MM.1S (cell line): Measurements from ENCODE around the gene GCFC2.
"Not testable (repeated sequence)": the region's sequence is repeated elsewhere in the genome, so short reads cannot be mapped to it uniquely, and the experiment has no call there.

ENCODE experiments used
- DNase-seq: peaks from one replicate; pipeline ENCODE4 v3.0.0-alpha.2; 2015
- H2AFZ ChIP-seq: fragments of 300-600 bp; sonication (generic); 2 replicates; pipeline ENCODE4 v1.6.0; 2016; ENCODE audit warnings: antibody characterized with exemption, low read length
- H3F3A ChIP-seq: fragments of 300-600 bp; sonication (generic); 2 replicates; pipeline ENCODE4 v1.6.1; 2016; ENCODE audit warnings: mild to moderate bottlenecking, antibody characterized with exemption, low read length, moderate library complexity, mixed read lengths; ENCODE audit not compliant: insufficient read depth
- H3K27ac ChIP-seq: fragments of 300-600 bp; sonication (generic); 2 replicates; pipeline ENCODE4 v1.5.1; 2016; ENCODE audit warnings: mild to moderate bottlenecking, low read length
- H3K27me3 ChIP-seq: fragments of 300-600 bp; sonication (generic); replicated peaks from 2 replicates; pipeline ENCODE4 v1.6.0; 2016; ENCODE audit warnings: low read length; ENCODE audit not compliant: insufficient read depth
- H3K36me3 ChIP-seq: fragments of 300-600 bp; sonication (generic); replicated peaks from 2 replicates; pipeline ENCODE4 v1.6.1; 2016; ENCODE audit warnings: mild to moderate bottlenecking, low read length, mixed read lengths; ENCODE audit not compliant: insufficient read depth
- H3K4me1 ChIP-seq: fragments of 300-600 bp; sonication (generic); 2 replicates; pipeline ENCODE4 v1.6.1; 2016; ENCODE audit warnings: low read length, mixed read lengths
- H3K4me2 ChIP-seq: fragments of 300-600 bp; sonication (generic); 2 replicates; pipeline ENCODE4 v1.6.0; 2016; ENCODE audit warnings: low read depth, low read length
- H3K4me3 ChIP-seq: fragments of 300-600 bp; sonication (generic); 2 replicates; pipeline ENCODE4 v1.5.1; 2016; ENCODE audit warnings: low read length, mixed read lengths
- H3K79me2 ChIP-seq: fragments of 300-600 bp; sonication (generic); 2 replicates; pipeline ENCODE4 v1.6.1; 2016; ENCODE audit warnings: mixed run types, low read length, mixed read lengths
- H3K9ac ChIP-seq: fragments of 300-600 bp; sonication (generic); 2 replicates; pipeline ENCODE4 v1.6.1; 2016; ENCODE audit warnings: low read length, mixed read lengths
- H3K9me2 ChIP-seq: fragments of 300-600 bp; sonication (generic); replicated peaks from 2 replicates; pipeline ENCODE4 v1.6.1; 2016; ENCODE audit warnings: mild to moderate bottlenecking, low read length, mixed read lengths; ENCODE audit not compliant: insufficient read depth
- H3K9me3 ChIP-seq: fragments of 300-600 bp; sonication (generic); replicated peaks from 2 replicates; pipeline ENCODE4 v1.6.1; 2016; ENCODE audit warnings: mild to moderate bottlenecking, low read length, mixed read lengths; ENCODE audit not compliant: insufficient read depth
- H4K20me1 ChIP-seq: fragments of 300-600 bp; sonication (generic); 2 replicates; pipeline ENCODE4 v1.6.1; 2016; ENCODE audit warnings: mild to moderate bottlenecking, low read length, moderate library complexity, mixed read lengths; ENCODE audit not compliant: insufficient read depth
- EZH2 ChIP-seq: fragments of 300-600 bp; sonication (generic); optimal IDR thresholded peaks from 2 replicates; pipeline ENCODE3; 2017; ENCODE audit warnings: low read depth, mild to moderate bottlenecking, antibody characterized with exemption, low read length, mixed read lengths
- EZH2phosphoT487 ChIP-seq: fragments of 300-600 bp; sonication (generic); IDR thresholded peaks from 2 replicates; pipeline ENCODE4 v1.6.1; 2018; ENCODE audit warnings: antibody characterized with exemption, low read length
- TF ChIP-seq, protein P1 (sequence below): fragments of 300-600 bp; sonication (generic); IDR thresholded peaks from 2 replicates; pipeline ENCODE4 v1.5.1; 2016; ENCODE audit warnings: antibody characterized with exemption, low read length, mixed read lengths

Gene GCFC2

DNA sequence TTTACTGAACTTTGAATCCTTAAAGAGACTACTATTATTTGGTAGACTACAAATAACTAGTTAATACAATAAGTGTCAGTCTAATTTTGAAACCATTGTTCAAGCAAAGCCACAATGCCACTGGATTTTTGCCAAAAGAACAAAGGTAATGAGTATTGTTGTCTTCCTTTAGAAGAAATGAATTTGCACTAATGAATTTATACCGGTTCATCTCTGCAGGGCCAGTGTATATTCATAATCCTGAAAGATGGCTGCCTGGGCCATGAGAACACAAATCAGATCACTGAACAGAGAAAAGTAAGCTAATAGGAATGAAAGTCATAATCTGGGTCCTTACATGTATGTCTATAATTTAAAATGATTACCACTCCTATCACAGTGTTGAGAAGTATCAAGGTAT is 31.2 kb downstream of the GCFC2 start:
- Histone ChIP-seq H3K9me3 (no peaks in the 10 kb centered on the region), H3K36me3 (no peaks in the 10 kb centered on the region), H3K27me3 (no peaks in the 10 kb centered on the region), H3K9ac (no peak overlapping the region), H3K4me1 (no peaks in the 10 kb centered on the region), H3K79me2 (no peaks in the 10 kb centered on the region), H4K20me1 (no peaks in the 10 kb centered on the region), H3F3A (no peaks in the 10 kb centered on the region), H2AFZ (no peak overlapping the region), H3K4me3 (no peak overlapping the region), H3K27ac (no peak overlapping the region), H3K9me2 (no peaks in the 10 kb centered on the region), H3K4me2 (no peak overlapping the region)
- TF ChIP-seq, protein P1, sequence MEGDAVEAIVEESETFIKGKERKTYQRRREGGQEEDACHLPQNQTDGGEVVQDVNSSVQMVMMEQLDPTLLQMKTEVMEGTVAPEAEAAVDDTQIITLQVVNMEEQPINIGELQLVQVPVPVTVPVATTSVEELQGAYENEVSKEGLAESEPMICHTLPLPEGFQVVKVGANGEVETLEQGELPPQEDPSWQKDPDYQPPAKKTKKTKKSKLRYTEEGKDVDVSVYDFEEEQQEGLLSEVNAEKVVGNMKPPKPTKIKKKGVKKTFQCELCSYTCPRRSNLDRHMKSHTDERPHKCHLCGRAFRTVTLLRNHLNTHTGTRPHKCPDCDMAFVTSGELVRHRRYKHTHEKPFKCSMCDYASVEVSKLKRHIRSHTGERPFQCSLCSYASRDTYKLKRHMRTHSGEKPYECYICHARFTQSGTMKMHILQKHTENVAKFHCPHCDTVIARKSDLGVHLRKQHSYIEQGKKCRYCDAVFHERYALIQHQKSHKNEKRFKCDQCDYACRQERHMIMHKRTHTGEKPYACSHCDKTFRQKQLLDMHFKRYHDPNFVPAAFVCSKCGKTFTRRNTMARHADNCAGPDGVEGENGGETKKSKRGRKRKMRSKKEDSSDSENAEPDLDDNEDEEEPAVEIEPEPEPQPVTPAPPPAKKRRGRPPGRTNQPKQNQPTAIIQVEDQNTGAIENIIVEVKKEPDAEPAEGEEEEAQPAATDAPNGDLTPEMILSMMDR: no peak
- TF ChIP-seq EZH2phosphoT487 (no peak), EZH2 (no peak)
- no peak for DNase-seq

DNA sequence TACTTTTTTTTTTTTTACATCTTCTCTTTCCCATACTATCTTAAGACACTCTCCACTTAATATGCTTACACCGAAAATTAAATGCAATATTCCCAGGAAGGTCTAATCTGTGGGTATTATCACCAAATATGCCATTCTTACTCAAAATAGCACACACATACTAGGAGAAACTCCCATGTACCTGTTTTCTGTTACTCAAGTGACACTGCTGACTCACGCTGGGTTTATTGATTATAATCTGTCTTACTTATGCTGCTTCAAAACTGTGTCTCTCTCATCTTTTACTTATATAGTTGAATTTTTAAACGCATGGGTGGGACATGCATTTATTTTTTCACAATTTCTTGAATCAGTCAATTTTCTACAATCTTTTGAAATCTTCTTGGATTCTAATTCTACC is 34.3 kb downstream of the GCFC2 start:
- no peaks in the 10 kb centered on the region for H3K27me3 ChIP-seq
- H3K36me3 ChIP-seq: no peaks in the 10 kb centered on the region
- H3K9me3 ChIP-seq: no peaks in the 10 kb centered on the region

DNA sequence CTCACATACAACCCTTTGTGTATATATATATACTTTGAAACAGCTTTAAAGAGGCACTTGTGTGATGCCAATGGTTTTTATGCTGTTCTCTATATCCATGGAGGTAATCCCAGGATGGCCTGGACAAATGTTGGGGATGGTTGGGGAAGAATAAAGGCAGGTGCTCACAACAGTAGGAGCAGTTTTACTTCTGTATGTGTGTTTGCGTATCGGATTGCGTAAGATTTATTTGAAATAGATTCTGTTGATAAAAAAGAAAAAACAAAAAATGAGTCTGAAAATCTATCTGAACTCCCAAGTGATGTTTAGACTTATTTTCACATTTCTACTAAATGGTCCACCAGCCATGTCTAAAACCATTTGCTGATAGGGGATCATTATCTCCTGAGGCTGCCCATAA is 34.8 kb downstream of the GCFC2 start:
- no peaks in the 10 kb centered on the region for H3F3A ChIP-seq
- H3K79me2 ChIP-seq: no peaks in the 10 kb centered on the region
- H3K9me2 ChIP-seq: no peaks in the 10 kb centered on the region
- H3K9ac ChIP-seq: no peak overlapping the region
- H2AFZ ChIP-seq: no peak overlapping the region
- no peak overlapping the region for H3K4me2 ChIP-seq
- no peak overlapping the region for H3K4me3 ChIP-seq
- no peak overlapping the region for H3K27ac ChIP-seq
- no peak for DNase-seq
- H3K4me1 ChIP-seq: no peaks in the 10 kb centered on the region
- H3K9me3 ChIP-seq: no peaks in the 10 kb centered on the region
- H3K36me3 ChIP-seq: no peaks in the 10 kb centered on the region
- H4K20me1 ChIP-seq: no peaks in the 10 kb centered on the region
- TF ChIP-seq EZH2 (no peak), EZH2phosphoT487 (no peak)
- TF ChIP-seq, protein P1: no peak
- H3K27me3 ChIP-seq: no peaks in the 10 kb centered on the region

More for the DNA sequence above, 34.3 kb downstream of the GCFC2 start:
- TF ChIP-seq EZH2phosphoT487 (no peak), EZH2 (no peak)
- TF ChIP-seq, protein P1: no peak
- H4K20me1 ChIP-seq: no peaks in the 10 kb centered on the region
- no peaks in the 10 kb centered on the region for H3K79me2 ChIP-seq
- H3K9ac ChIP-seq: no peak overlapping the region
- H3K4me2 ChIP-seq: no peak overlapping the region
- no peak for DNase-seq
- no peaks in the 10 kb centered on the region for H3F3A ChIP-seq
- no peaks in the 10 kb centered on the region for H3K9me2 ChIP-seq
- H3K27ac ChIP-seq: no peak overlapping the region
- H3K4me3 ChIP-seq: no peak overlapping the region
- no peak overlapping the region for H2AFZ ChIP-seq
- H3K4me1 ChIP-seq: no peaks in the 10 kb centered on the region

DNA sequence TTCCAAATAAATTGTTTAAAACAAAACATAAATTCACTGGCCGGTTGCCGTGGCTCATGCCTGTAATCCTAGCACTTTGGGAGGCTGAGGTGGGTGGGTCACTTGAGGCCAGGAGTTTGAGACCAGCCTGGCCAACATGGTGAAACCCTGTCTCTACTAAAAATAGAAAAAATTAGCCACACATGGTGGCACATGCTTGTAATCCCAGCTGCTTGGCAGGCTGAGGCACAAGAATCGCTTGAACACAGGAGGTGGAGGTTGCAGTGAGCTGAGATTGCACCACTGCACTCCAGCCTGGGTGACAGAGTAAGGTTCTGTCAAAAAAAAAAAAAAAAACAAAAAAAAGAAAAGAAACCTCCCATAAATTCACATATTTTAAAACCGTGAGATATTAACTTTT is 35.3 kb downstream of the GCFC2 start:
- not testable (repeated sequence) for H3K9me3 ChIP-seq, H3K4me3 ChIP-seq, H3K9me2 ChIP-seq, H3K4me2 ChIP-seq, H3F3A ChIP-seq, H4K20me1 ChIP-seq, H3K4me1 ChIP-seq, H3K36me3 ChIP-seq, H3K27ac ChIP-seq, H3K27me3 ChIP-seq, H3K9ac ChIP-seq, DNase-seq, H3K79me2 ChIP-seq, H2AFZ ChIP-seq
